OCI-M2 (cell line): Measurements from ENCODE around the gene DGKG.

Source experiments
- DNase-seq: peaks from one replicate; lab custom pipeline; 2025; ENCODE audit not compliant: unreplicated experiment; lab: John Stamatoyannopoulos, UW

DGKG gene

GRCh38 chr3:186180891-186181481 lies 181.0 kb downstream of the DGKG start:
- DNase-seq, result no peak

GRCh38 chr3:186180151-186180550 lies 181.9 kb downstream of the DGKG start:
- no peak for DNase-seq

- no peak for DNase-seq
Measured at GRCh38 chr3:186178412-186178811, 183.6 kb downstream of the DGKG start.

DNA sequence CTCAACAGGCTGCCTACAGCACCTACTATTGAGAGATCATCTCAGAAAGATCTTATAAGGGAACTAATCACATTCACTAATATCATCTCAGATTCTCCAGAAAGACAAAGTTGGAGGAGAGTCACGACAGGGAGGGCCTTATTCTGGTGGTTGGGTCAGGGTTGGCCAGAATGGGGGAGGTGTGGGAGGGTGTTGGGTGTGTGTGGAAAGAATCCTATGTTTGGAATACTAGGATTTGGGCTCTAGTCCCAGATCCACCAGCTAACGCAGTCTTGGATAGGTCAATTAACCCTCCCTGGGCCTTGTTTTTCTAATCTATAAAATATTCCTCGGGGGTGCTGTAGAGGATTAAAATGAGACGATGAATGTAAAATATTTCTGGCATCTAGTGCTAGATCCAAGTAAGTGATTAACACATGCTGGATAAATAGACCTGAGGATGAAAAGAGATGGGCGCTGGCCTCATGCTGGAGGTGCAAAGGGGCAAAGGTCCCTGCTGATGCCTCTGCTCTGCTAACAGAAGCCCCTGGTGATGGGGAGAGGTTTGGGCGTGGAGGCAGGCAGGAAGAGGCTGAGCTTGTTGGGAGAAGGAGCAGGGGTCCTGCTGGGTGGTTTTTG lies 185.6 kb downstream of the DGKG start:
- no peak for DNase-seq

- DNase-seq, result no peak
Measured at GRCh38 chr3:186173224-186173815, 188.7 kb downstream of the DGKG start.

GRCh38 chr3:186172353-186172752 lies 189.7 kb downstream of the DGKG start:
- DNase-seq, result no peak

DNA sequence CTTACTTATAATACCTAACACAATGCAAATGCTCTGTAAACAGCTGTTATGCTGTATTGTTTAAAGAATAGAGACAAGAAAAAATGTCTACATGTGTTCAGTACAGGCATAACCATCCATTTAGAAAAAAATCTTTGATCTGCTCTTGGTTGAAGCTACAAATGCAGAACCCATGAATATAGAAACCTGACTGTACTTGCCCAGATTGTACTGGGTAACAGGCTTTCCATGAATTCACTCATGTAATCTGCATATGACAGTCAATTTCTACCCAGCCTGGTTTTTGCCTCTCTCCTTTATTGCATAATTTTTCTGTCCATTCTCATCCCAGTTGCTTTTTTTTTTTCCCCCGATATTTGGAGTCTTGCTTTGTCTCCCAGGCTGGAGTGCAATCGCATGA lies 190.5 kb downstream of the DGKG start:
- DNase-seq, result no peak

GRCh38 chr3:186170516-186170915 lies 191.5 kb downstream of the DGKG start:
- DNase-seq, result no peak

DNA sequence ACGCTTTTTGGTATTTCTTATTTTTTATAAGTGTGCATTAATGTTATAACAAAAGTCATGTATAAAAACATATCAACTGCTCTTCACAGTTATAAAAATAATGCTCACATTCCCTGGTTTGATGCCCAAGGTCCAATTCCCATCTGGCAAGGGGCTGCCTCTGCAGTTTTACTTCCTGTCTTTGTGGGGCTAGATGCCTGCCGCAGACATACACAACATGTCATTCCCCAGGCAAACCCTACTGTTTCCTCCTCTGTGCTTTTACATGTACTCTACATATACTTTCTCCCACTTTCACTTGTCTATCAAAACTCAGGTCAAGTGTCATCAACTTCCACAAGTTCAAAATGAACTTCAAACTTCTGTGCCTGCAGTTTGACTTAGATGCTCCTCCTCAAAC lies 192.7 kb downstream of the DGKG start:
- no peak for DNase-seq

DNA sequence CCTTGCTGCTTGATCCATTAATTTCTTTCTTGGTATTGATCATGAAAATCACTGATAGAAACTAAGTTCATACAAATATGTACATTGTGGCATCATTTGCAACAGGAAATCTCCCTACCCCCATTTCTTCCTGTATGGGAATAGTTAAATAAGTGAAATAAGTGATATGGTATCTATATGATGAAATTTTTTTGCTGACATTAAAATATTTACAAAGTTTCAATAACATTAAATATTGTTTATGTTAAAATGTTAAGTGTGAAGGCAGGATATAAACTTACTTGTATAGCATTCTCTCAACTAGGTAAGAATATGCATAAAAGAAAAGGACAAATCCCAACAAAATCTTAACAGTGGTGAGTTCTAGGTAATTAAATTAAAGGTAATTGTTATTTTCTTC lies 193.1 kb downstream of the DGKG start:
- DNase-seq, result no peak

GRCh38 chr3:186167646-186168395 lies 194.2 kb downstream of the DGKG start:
- DNase-seq, result no peak

- no peak for DNase-seq
Measured at GRCh38 chr3:186166491-186167288, 195.3 kb downstream of the DGKG start.

- no peak for DNase-seq
Measured at GRCh38 chr3:186166036-186166435, 196.0 kb downstream of the DGKG start.

DNA sequence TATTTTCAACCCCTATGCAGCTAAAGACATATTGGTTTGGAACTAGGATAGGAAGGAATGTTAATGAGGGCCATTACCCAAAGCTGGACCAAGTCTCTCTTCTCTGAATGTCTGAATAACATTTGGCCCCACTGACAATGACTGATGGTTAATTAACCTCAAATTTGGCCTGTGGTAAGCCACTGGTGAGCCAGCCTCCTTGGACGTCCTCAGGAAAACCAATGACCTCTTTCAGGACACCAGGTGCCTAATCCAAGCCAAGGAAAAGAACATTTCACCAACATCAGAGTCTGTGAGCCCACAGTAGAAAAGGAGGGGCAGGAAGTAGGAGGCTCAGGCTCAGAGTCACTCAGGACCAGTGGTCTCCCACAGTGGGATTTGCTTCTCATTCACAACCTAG lies 196.7 kb downstream of the DGKG start:
- no peak for DNase-seq

- DNase-seq, result no peak
Measured at GRCh38 chr3:186164696-186165095, 197.3 kb downstream of the DGKG start.

- DNase-seq, result no peak
Measured at GRCh38 chr3:186162221-186162620, 199.8 kb downstream of the DGKG start.

- no peak for DNase-seq
Measured at GRCh38 chr3:186160691-186161243, 201.3 kb downstream of the DGKG start.

DNA sequence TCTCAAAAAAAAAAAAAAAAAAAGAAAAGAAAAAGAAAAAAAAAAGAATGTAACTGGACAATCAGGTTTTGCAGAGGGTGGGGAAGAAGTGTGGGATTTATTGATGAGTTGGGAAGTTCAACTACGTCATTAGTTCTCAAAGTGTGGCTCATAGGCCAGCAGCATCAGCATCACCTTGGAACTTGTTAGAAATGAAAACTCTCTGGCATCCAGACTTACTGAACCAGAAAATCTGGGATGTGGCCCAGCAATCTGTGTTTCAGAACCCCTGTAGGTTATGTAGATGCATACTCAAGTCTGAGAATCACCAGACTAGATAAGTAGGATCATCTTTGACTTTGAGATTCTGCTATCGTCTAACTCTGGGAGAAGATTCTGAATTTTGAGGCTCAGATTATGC lies 207.4 kb downstream of the DGKG start:
- DNase-seq, result no peak

- DNase-seq, result no peak
Measured at GRCh38 chr3:186152889-186153292, 209.1 kb downstream of the DGKG start.

GRCh38 chr3:186152361-186152798 lies 209.7 kb downstream of the DGKG start:
- no peak for DNase-seq
